Measurements from ENCODE around the gene VRK1. TPM values are rescaled to one million over a fixed set of nuclear protein-coding genes. Genes with fewer than 3 reads are reported as not detected.

Gene VRK1
- total RNA-seq, 4 donors from 2014 or later, result 11.3 to 18.2 (median 16.7) TPM

GRCh38 chr14:96893966-96894622 lies 96.9 kb downstream of the VRK1 start:
- no peak for ATAC-seq
- no peaks in the 10 kb centered on the region for H3K9me3 ChIP-seq
- TF ChIP-seq EP300 (IDR thresholded peaks at IDR 0.05) (no peak), POLR2AphosphoS5 (IDR thresholded peaks at IDR 0.05) (no peak), POLR2A (IDR thresholded peaks at IDR 0.05) (no peak), CTCF (IDR thresholded peaks at IDR 0.05) (no peak)
- H3K27me3 ChIP-seq, result no peaks in the 10 kb centered on the region
- no peaks in the 10 kb centered on the region for H3K4me1 ChIP-seq
- H3K36me3 ChIP-seq, result no peaks in the 10 kb centered on the region
- no peak overlapping the region for H3K27ac ChIP-seq
- no peak overlapping the region for H3K4me3 ChIP-seq
- 80% methylated on average over 9 to 12 of the region's 12 CpGs for WGBS, 2 donors (ENCODE audit: low coverage in 1 of 2)

- H3K27me3 ChIP-seq, result no peaks in the 10 kb centered on the region
- no peaks in the 10 kb centered on the region for H3K9me3 ChIP-seq
- 79 to 89% methylated on average over 4 to 8 of the region's 8 CpGs for WGBS, 2 donors (ENCODE audit: low coverage in 1 of 2)
- H3K36me3 ChIP-seq, result no peaks in the 10 kb centered on the region
- TF ChIP-seq POLR2AphosphoS5 (IDR thresholded peaks at IDR 0.05) (no peak), EP300 (IDR thresholded peaks at IDR 0.05) (no peak), CTCF (IDR thresholded peaks at IDR 0.05) (no peak), POLR2A (IDR thresholded peaks at IDR 0.05) (no peak)
- no peak overlapping the region for H3K4me3 ChIP-seq
- no peaks in the 10 kb centered on the region for H3K4me1 ChIP-seq
- H3K27ac ChIP-seq, result no peak overlapping the region
- no peak for ATAC-seq
These were observed 97.8 kb downstream of the VRK1 start for GRCh38 chr14:96894966-96895365.

- WGBS, 2 donors (ENCODE audit: low coverage in 1 of 2), result 91 to 100% methylated on average over 1 to 2 of the region's 5 CpGs
- TF ChIP-seq POLR2A (IDR thresholded peaks at IDR 0.05) (no peak), EP300 (IDR thresholded peaks at IDR 0.05) (no peak), POLR2AphosphoS5 (IDR thresholded peaks at IDR 0.05) (no peak), CTCF (IDR thresholded peaks at IDR 0.05) (no peak)
- no peaks in the 10 kb centered on the region for H3K9me3 ChIP-seq
- no peak overlapping the region for H3K27ac ChIP-seq
- H3K4me3 ChIP-seq, result no peak overlapping the region
- H3K4me1 ChIP-seq, result no peaks in the 10 kb centered on the region
- no peaks in the 10 kb centered on the region for H3K36me3 ChIP-seq
- no peaks in the 10 kb centered on the region for H3K27me3 ChIP-seq
- ATAC-seq, result no peak
These were observed 98.6 kb downstream of the VRK1 start for GRCh38 chr14:96895658-96896271.

GRCh38 chr14:96897184-96897583 lies 100.0 kb downstream of the VRK1 start:
- ATAC-seq, result no peak
- no peak for TF ChIP-seq POLR2A (IDR thresholded peaks at IDR 0.05)
- TF ChIP-seq POLR2AphosphoS5 (IDR thresholded peaks at IDR 0.05), result no peak
- no peak for TF ChIP-seq CTCF (IDR thresholded peaks at IDR 0.05)
- no peak for TF ChIP-seq EP300 (IDR thresholded peaks at IDR 0.05)
- no peaks in the 10 kb centered on the region for H3K4me1 ChIP-seq
- no peaks in the 10 kb centered on the region for H3K36me3 ChIP-seq
- no peaks in the 10 kb centered on the region for H3K27me3 ChIP-seq
- no peak overlapping the region for H3K27ac ChIP-seq
- H3K4me3 ChIP-seq, result no peak overlapping the region
- WGBS, 2 donors (ENCODE audit: low coverage in 1 of 2), result 67 to 71% methylated on average over 4 to 5 of the region's 5 CpGs
- no peaks in the 10 kb centered on the region for H3K9me3 ChIP-seq

- Histone ChIP-seq H3K4me3 (no peak overlapping the region), H3K36me3 (no peaks in the 10 kb centered on the region), H3K27ac (no peak overlapping the region), H3K27me3 (no peaks in the 10 kb centered on the region), H3K4me1 (no peaks in the 10 kb centered on the region), H3K9me3 (no peaks in the 10 kb centered on the region)
- TF ChIP-seq EP300 (IDR thresholded peaks at IDR 0.05) (no peak), CTCF (IDR thresholded peaks at IDR 0.05) (no peak), POLR2A (IDR thresholded peaks at IDR 0.05) (no peak), POLR2AphosphoS5 (IDR thresholded peaks at IDR 0.05) (no peak)
- ATAC-seq, result no peak
- WGBS, 2 donors (ENCODE audit: low coverage in 1 of 2), result 77 to 78% methylated on average over 2 of the region's 3 CpGs
These were observed 104.0 kb downstream of the VRK1 start for GRCh38 chr14:96901227-96901626.
